Right cardiac atrium (tissue), 5 donors: ENCODE results near the gene CDC42SE1. TPM values are rescaled to one million over a fixed set of nuclear protein-coding genes. Genes with fewer than 3 reads are reported as not detected.
A peak's percentile ranks its signal among the peaks of the same experiment; 100 is the strongest.

Experiments used
- ATAC-seq, 2 donors: fragments of 200-7000 bp; cut with Tn5 transposase; one replicate each; pipeline versions ENCODE4 v1.8.0 to v1.9.1; 2020; ENCODE audit warnings: moderate library complexity in 2 of 2, mild to moderate bottlenecking in 1 of 2
- DNase-seq, 3 donors: peaks; one replicate each; pipeline ENCODE4 v3.0.0-alpha.2; 2020
- H3K27ac ChIP-seq: one replicate; pipeline ENCODE4 v1.5.1; 2013; ENCODE audit warnings: mild to moderate bottlenecking, low read length, control low read depth, moderate library complexity
- H3K27me3 ChIP-seq: one replicate; pipeline ENCODE4 v1.6.1; 2013; ENCODE audit not compliant: control insufficient read depth, insufficient read depth
- H3K4me1 ChIP-seq: one replicate; pipeline ENCODE4 v1.6.1; 2013; ENCODE audit warnings: low read length; ENCODE audit not compliant: control insufficient read depth, insufficient read depth
- H3K4me3 ChIP-seq: one replicate; pipeline ENCODE4 v1.5.1; 2013; ENCODE audit warnings: low read length, control low read depth
- H3K9me3 ChIP-seq: one replicate; pipeline ENCODE4 v1.6.1; 2013; ENCODE audit warnings: low read length; ENCODE audit not compliant: control insufficient read depth
- WGBS: extraction: QIAGEN DNeasy Blood & Tissue Kit; methylation state at CpG from one replicate; pipeline ENCODE4 v1.1.7; 2013; 5-methylcytosine and 5-hydroxymethylcytosine counted together
- intact Hi-C, 4 donors: fragments of 100-400 bp; cut with DNase I; formaldehyde crosslinking; loops; one replicate each; pipeline versions ENCODE4 v1.11.0 to v1.14.0; 2022 to 2023
- polyA plus RNA-seq: library from polyadenylated mRNA; stranded (reverse); fragments of 200-250 nt; gene quantifications from one replicate; pipeline ENCODE4 v1.2.3, GENCODE V29; 2013
- total RNA-seq, 4 donors: library from RNA; stranded (reverse); fragmentation: NEBNext Ultra II Directional; extraction: Animal tissue kit (Norgen Biotek cat#: 25700); gene quantifications; one replicate each; pipeline ENCODE4 v1.2.1, GENCODE V29; 2021
- donor health status: healthy with polysubstance abuse.
- donor health status: DM: no; HTN: yes; CAD: no.
- donor health status: DM: no; HTN: no; CAD: no.
- donor health status: DM: no; HTN: yes; CAD: no; lungs with severe emphysema.
- donor health status: DM: yes; HTN: yes; CAD: no.

Gene CDC42SE1
- total and polyA plus RNA-seq, 5 donors, result 27.9 to 53.6 (median 35.7) TPM

GRCh38 chr1:151008244-151009205, 50.9 kb downstream of the CDC42SE1 start, which contains the start of gene PRUNE1:
Gene PRUNE1, plus strand, starts transcription at chr1:151008449. Its CDS starts 184 bp downstream, at chr1:151008633.
- Histone ChIP-seq H3K27me3 (no peaks in the 10 kb centered on the region), H3K4me1 (peaks cover 5% of the 10 kb centered on the region), H3K27ac (peak within 1 kb of the TSS; percentile 97), H3K4me3 (peak within 1 kb of the TSS; percentile 87), H3K9me3 (no peaks in the 10 kb centered on the region)
- peak; percentile 93 for ATAC-seq
- under 1% methylated on average over 69 of the region's 69 CpGs for WGBS
- DNase-seq, result peak; percentile 98 to 99 (median 99)
- intact Hi-C loops, result loop anchor here in 1 of 4 donors (10.0 kb wide), 1 partner anchor 46 kb away; the partner anchor contains the start of gene CDC42SE1

- Histone ChIP-seq H3K4me1 (peaks cover 5% of the 10 kb centered on the region), H3K27ac (peak overlapping the region; percentile 78), H3K9me3 (no peaks in the 10 kb centered on the region), H3K27me3 (no peaks in the 10 kb centered on the region), H3K4me3 (no peak overlapping the region)
- intact Hi-C loops, result loop anchor here in 1 of 4 donors (10.0 kb wide), 1 partner anchor 47 kb away; the partner anchor contains the start of gene CDC42SE1
- DNase-seq, result no peak
- 6% methylated on average over 4 of the region's 4 CpGs for WGBS
- no peak for ATAC-seq
These were observed 51.6 kb downstream of the CDC42SE1 start for GRCh38 chr1:151007853-151008243.

- DNase-seq, result peak; percentile 62 to 83 (median 81)
- ATAC-seq, result peak; percentile 76 to 82
- peak within 1 kb of the TSS; percentile 87 for H3K4me3 ChIP-seq
- H3K27ac ChIP-seq, result peak within 1 kb of the TSS; percentile 90
- no peaks in the 10 kb centered on the region for H3K27me3 ChIP-seq
- intact Hi-C loops, result loop anchor here in 1 of 4 donors (10.0 kb wide), 1 partner anchor 48 kb away; the partner anchor contains the start of gene CDC42SE1
- under 1% methylated on average over 18 of the region's 18 CpGs for WGBS
- no peaks in the 10 kb centered on the region for H3K9me3 ChIP-seq
- peaks cover 10% of the 10 kb centered on the region for H3K4me1 ChIP-seq
These were observed 52.9 kb downstream of the CDC42SE1 start, which contains the start of gene MINDY1 for GRCh38 chr1:151006327-151007052. Gene MINDY1, minus strand, starts transcription at chr1:151006902. Its CDS starts 4,285 bp downstream, at chr1:151002617.

- intact Hi-C loops, result loop anchor here in 1 of 4 donors (10.0 kb wide), 1 partner anchor 49 kb away; the partner anchor contains the start of gene CDC42SE1
- no peaks in the 10 kb centered on the region for H3K9me3 ChIP-seq
- ATAC-seq (no peak), DNase-seq (no peak)
- H3K27me3 ChIP-seq, result no peaks in the 10 kb centered on the region
- peak overlapping the region; percentile 87 for H3K4me3 ChIP-seq
- peak overlapping the region; percentile 90 for H3K27ac ChIP-seq
- WGBS, result 8% methylated on average over 4 of the region's 4 CpGs
- peaks cover 10% of the 10 kb centered on the region for H3K4me1 ChIP-seq
These were observed 53.6 kb downstream of the CDC42SE1 start for GRCh38 chr1:151005729-151006319.

GRCh38 chr1:151003180-151003579, 56.2 kb downstream of the CDC42SE1 start:
- intact Hi-C loops, result loop anchor here in 1 of 4 donors (10.0 kb wide), 1 partner anchor 52 kb away; the partner anchor contains the start of gene CDC42SE1
- no peak for ATAC-seq
- H3K4me1 ChIP-seq, result peaks cover 10% of the 10 kb centered on the region
- H3K9me3 ChIP-seq, result no peaks in the 10 kb centered on the region
- H3K27me3 ChIP-seq, result no peaks in the 10 kb centered on the region
- H3K4me3 ChIP-seq, result no peak overlapping the region
- no peak overlapping the region for H3K27ac ChIP-seq
- DNase-seq, result no peak

GRCh38 chr1:151002611-151003010, 56.8 kb downstream of the CDC42SE1 start:
- DNase-seq (no peak), ATAC-seq (no peak)
- Histone ChIP-seq H3K4me3 (no peak overlapping the region), H3K27me3 (no peaks in the 10 kb centered on the region), H3K4me1 (peaks cover 8% of the 10 kb centered on the region), H3K9me3 (no peaks in the 10 kb centered on the region), H3K27ac (no peak overlapping the region)
- intact Hi-C loops, result loop anchor here in 1 of 4 donors (10.0 kb wide), 1 partner anchor 52 kb away; the partner anchor contains the start of gene CDC42SE1
- whole genome bisulfite sequencing, result 45% methylated on average over 2 of the region's 2 CpGs

- intact Hi-C loops, result loop anchor here in 1 of 4 donors (10.0 kb wide), 1 partner anchor 53 kb away; the partner anchor contains the start of gene CDC42SE1
- DNase-seq, result no peak
- Histone ChIP-seq H3K4me1 (peaks cover 5% of the 10 kb centered on the region), H3K27ac (no peak overlapping the region), H3K4me3 (no peak overlapping the region), H3K9me3 (no peaks in the 10 kb centered on the region), H3K27me3 (no peaks in the 10 kb centered on the region)
- 69% methylated on average over 3 of the region's 3 CpGs for WGBS
- ATAC-seq, result no peak
These were observed 57.4 kb downstream of the CDC42SE1 start for GRCh38 chr1:151002051-151002450.

GRCh38 chr1:151001602-151002001, 57.8 kb downstream of the CDC42SE1 start:
- Histone ChIP-seq H3K9me3 (no peaks in the 10 kb centered on the region), H3K27ac (no peak overlapping the region), H3K4me3 (no peak overlapping the region), H3K27me3 (no peaks in the 10 kb centered on the region), H3K4me1 (peaks cover 5% of the 10 kb centered on the region)
- WGBS, result 62% methylated on average over 4 of the region's 4 CpGs
- ATAC-seq (no peak), DNase-seq (no peak)
- intact Hi-C loops, result loop anchor here in 1 of 4 donors (10.0 kb wide), 1 partner anchor 53 kb away; the partner anchor contains the start of gene CDC42SE1
